ENCODE results near the gene PLCB2. TPM values are rescaled to one million over a fixed set of nuclear protein-coding genes. Genes with fewer than 3 reads are reported as not detected.

The PLCB2 gene
- total and polyA plus RNA-seq, 9 of the 15 experiments (the other 6 are each of a cell fraction or from before 2014, with no cell fraction given), result 0.37 to 12.3 (median 8.0) TPM

GRCh38 chr15:40282147-40282868 is 25.4 kb downstream of the PLCB2 start (continued):
- TF ChIP-seq DEAF1 (CRISPR knock-in tag; IDR thresholded peaks at IDR 0.05) (no peak), TFAM (CRISPR knock-in tag; conservative IDR thresholded peaks at IDR 0.05) (no peak), E2F6 (IDR thresholded peaks at IDR 0.05; ENCODE audit: borderline replicate concordance in 1 of 2, extremely low read depth in 1 of 2, insufficient read depth in 1 of 2, insufficient read length in 1 of 2, low read depth in 1 of 2, low read length in 1 of 2, poor library complexity in 1 of 2, severe bottlenecking in 1 of 2) (peak; percentile 63 to 90), ZSCAN32 (CRISPR knock-in tag; IDR thresholded peaks at IDR 0.05) (no peak), CTCFL (IDR thresholded peaks at IDR 0.05; ENCODE audit: borderline replicate concordance, insufficient read depth, low read depth, low read length, poor library complexity, severe bottlenecking) (peak; percentile 94), NR0B1 (IDR thresholded peaks at IDR 0.05; ENCODE audit: partially characterized antibody) (no peak), TBP (optimal IDR thresholded peaks at IDR 0.05; ENCODE audit: low read depth, low read length) (no peak), IRF1 (CRISPR knock-in tag; IDR thresholded peaks at IDR 0.05; ENCODE audit: borderline replicate concordance) (no peak), POLR3G (IDR thresholded peaks at IDR 0.05; ENCODE audit: extremely low read depth, insufficient read length, insufficient replicate concordance) (no peak), NFE2L1 (tag; IDR thresholded peaks at IDR 0.05; ENCODE audit: borderline replicate concordance, low read depth) (no peak), NELFE (IDR thresholded peaks at IDR 0.05; ENCODE audit: insufficient read depth, insufficient read length) (no peak), EWSR1 (IDR thresholded peaks at IDR 0.05; ENCODE audit: borderline replicate concordance, low read depth, partially characterized antibody) (no peak), HDAC2 (IDR thresholded peaks at IDR 0.05) (peak; percentile 16; the same call in 1 of the 2 replicates), MCM7 (IDR thresholded peaks at IDR 0.05) (no peak), ARID3B (CRISPR knock-in tag; IDR thresholded peaks at IDR 0.05; ENCODE audit: borderline replicate concordance) (no peak), CHD1 (IDR thresholded peaks at IDR 0.05; ENCODE audit: low read length) (no peak), GTF2A2 (tag; IDR thresholded peaks at IDR 0.05) (no peak)
